H1 (cell line): Measurements from ENCODE around the gene C12orf42. TPM values are rescaled to one million over a fixed set of nuclear protein-coding genes. Genes with fewer than 3 reads are reported as not detected.

Experiments used
- CTCF ChIA-PET: fragments of 300-600 bp; sonication (Branson Sonifier 250); formaldehyde crosslinking; loops from one replicate; lab custom pipeline; 2021; ENCODE audit not compliant: partially characterized antibody; lab: Charles Lee
- POLR2A ChIA-PET: fragments of 300-600 bp; sonication (Branson Sonifier 250); formaldehyde crosslinking; loops from one replicate; lab custom pipeline; 2021; ENCODE audit warnings: inconsistent platforms; ENCODE audit not compliant: partially characterized antibody; lab: Charles Lee
- DNase-seq, 2 experiments: peaks; one replicate each; pipeline versions ENCODE4 v3.0.0 to v3.0.0-alpha.2; 2010 to 2022; ENCODE audit warnings: low spot score in 2 of 2, low read depth in 1 of 2, mixed read lengths in 1 of 2
- FAIRE-seq: peaks from 2 replicates; lab custom pipeline; 2011; peaks lifted over from hg19 to GRCh38; lab: Jason Lieb, UNC
- H2AFZ ChIP-seq: 2 replicates; pipeline ENCODE4 v1.8.1; 2012; ENCODE audit warnings: low read length, inconsistent platforms
- H2AK5ac ChIP-seq: 2 replicates; pipeline ENCODE4 v1.6.1; 2013; ENCODE audit warnings: low read depth, low read length
- H2BK120ac ChIP-seq: replicated peaks from 2 replicates; pipeline ENCODE3; 2013; ENCODE audit warnings: low read depth, low read length, inconsistent platforms
- H2BK12ac ChIP-seq: 2 replicates; pipeline ENCODE4 v1.6.1; 2013; ENCODE audit warnings: low read depth, low read length
- H2BK15ac ChIP-seq: 2 replicates; pipeline ENCODE4 v1.6.1; 2013; ENCODE audit warnings: low read length
- H2BK20ac ChIP-seq: 2 replicates; pipeline ENCODE4 v1.6.1; 2013; ENCODE audit warnings: low read length
- H2BK5ac ChIP-seq: 2 replicates; pipeline ENCODE4 v1.6.1; 2013; ENCODE audit warnings: low read depth, low read length
- H3K14ac ChIP-seq: 2 replicates; pipeline ENCODE4 v1.6.1; 2013; ENCODE audit warnings: inconsistent platforms; ENCODE audit not compliant: insufficient read length
- H3K18ac ChIP-seq: 2 replicates; pipeline ENCODE4 v1.6.1; 2013; ENCODE audit warnings: low read length; ENCODE audit errors: extremely low read depth
- H3K23ac ChIP-seq: 2 replicates; pipeline ENCODE4 v1.6.1; 2013; ENCODE audit warnings: inconsistent platforms; ENCODE audit not compliant: insufficient read length
- H3K23me2 ChIP-seq: 2 replicates; pipeline ENCODE4 v1.6.1; 2013; ENCODE audit warnings: low read depth, low read length
- H3K27ac ChIP-seq: 2 replicates; pipeline ENCODE4 v1.6.1; 2011; ENCODE audit warnings: low read depth, low read length, inconsistent platforms
- H3K27me3 ChIP-seq, 4 experiments: replicated peaks in 1 of 4; 1 replicate in 1 of 4; 2 replicates in 3 of 4; pipeline versions ENCODE4 v1.6.1 to v1.8.1; 2011 to 2013; ENCODE audit warnings: low read length in 3 of 4, mild to moderate bottlenecking in 3 of 4, inconsistent platforms in 2 of 4, mixed read lengths in 2 of 4, moderate library complexity in 1 of 4; ENCODE audit not compliant: control insufficient read depth in 3 of 4, insufficient read depth in 3 of 4; ENCODE audit errors: extremely low read depth in 1 of 4
- H3K36me3 ChIP-seq, 4 experiments: 2 replicates each; pipeline versions ENCODE4 v1.6.1 to v1.8.1; 2011 to 2013; ENCODE audit warnings: mild to moderate bottlenecking in 4 of 4, low read length in 3 of 4, moderate library complexity in 2 of 4, control low read depth in 1 of 4, inconsistent platforms in 1 of 4; ENCODE audit not compliant: insufficient read depth in 4 of 4, control insufficient read depth in 2 of 4
- H3K4ac ChIP-seq: replicated peaks from 2 replicates; pipeline ENCODE3; 2013; ENCODE audit warnings: low read length, low read depth, mixed read lengths, inconsistent platforms; ENCODE audit not compliant: insufficient read length
- H3K4me1 ChIP-seq, 4 experiments: replicated peaks in 1 of 4; 1 replicate in 1 of 4; 2 replicates in 3 of 4; pipeline versions ENCODE4 v1.6.1 to v1.8.1; 2011 to 2013; ENCODE audit warnings: low read length in 3 of 4, inconsistent platforms in 2 of 4, mixed read lengths in 1 of 4; ENCODE audit not compliant: insufficient read depth in 4 of 4, control insufficient read depth in 3 of 4
- H3K4me2 ChIP-seq, 2 experiments: 2 replicates each; pipeline versions ENCODE4 v1.6.1 to v1.8.1; 2011 to 2013; ENCODE audit warnings: low read depth in 2 of 2, low read length in 2 of 2, control low read depth in 1 of 2, inconsistent platforms in 1 of 2, mild to moderate bottlenecking in 1 of 2; ENCODE audit not compliant: insufficient read depth in 1 of 2
- H3K4me3 ChIP-seq, 4 experiments: fragments of 200-600, 300-600 bp in 1 of 4; sonication (generic), shearing (Covaris generic), sonication (Bioruptor Twin) in 1 of 4; 2 replicates each; pipeline versions ENCODE4 v1.5.1 to v1.8.1; 2011 to 2016; ENCODE audit warnings: low read length in 4 of 4, low read depth in 3 of 4, control low read depth in 2 of 4, inconsistent platforms in 2 of 4, mild to moderate bottlenecking in 2 of 4, mixed read lengths in 1 of 4, moderate library complexity in 1 of 4; ENCODE audit not compliant: insufficient read depth in 2 of 4; ENCODE audit errors: extremely low read depth in 1 of 4
- H3K56ac ChIP-seq: replicated peaks from 2 replicates; pipeline ENCODE3; 2013; ENCODE audit warnings: low read depth, mild to moderate bottlenecking, mixed read lengths, low read length, inconsistent platforms; ENCODE audit not compliant: insufficient read length
- H3K79me1 ChIP-seq: 2 replicates; pipeline ENCODE4 v1.6.1; 2013; ENCODE audit warnings: low read depth, low read length, control low read depth
- H3K79me2 ChIP-seq, 2 experiments: 2 replicates each; pipeline versions ENCODE4 v1.6.1 to v1.8.1; 2012 to 2013; ENCODE audit warnings: low read length in 2 of 2, mild to moderate bottlenecking in 2 of 2, inconsistent platforms in 1 of 2; ENCODE audit not compliant: insufficient read depth in 2 of 2, control insufficient read depth in 1 of 2
- H3K9ac ChIP-seq, 4 experiments: replicated peaks in 1 of 4; 1 replicate in 1 of 4; 2 replicates in 3 of 4; pipeline versions ENCODE4 v1.6.1 to v1.8.1; 2011 to 2013; ENCODE audit warnings: low read depth in 3 of 4, low read length in 3 of 4, control low read depth in 2 of 4, mild to moderate bottlenecking in 2 of 4, moderate library complexity in 2 of 4, inconsistent platforms in 1 of 4; ENCODE audit errors: extremely low read depth in 1 of 4
- H3K9me3 ChIP-seq, 2 experiments: 2 replicates each; pipeline versions ENCODE4 v1.6.1 to v1.8.1; 2012 to 2013; ENCODE audit warnings: mild to moderate bottlenecking in 2 of 2, moderate library complexity in 2 of 2, control low read depth in 1 of 2, inconsistent platforms in 1 of 2, low read depth in 1 of 2, low read length in 1 of 2, mixed read lengths in 1 of 2; ENCODE audit not compliant: insufficient read depth in 2 of 2
- H4K20me1 ChIP-seq, 2 experiments: replicated peaks in 1 of 2; 2 replicates each; pipeline versions ENCODE3 to v1.8.1; 2011 to 2013; ENCODE audit warnings: inconsistent platforms in 2 of 2, low read length in 2 of 2, mild to moderate bottlenecking in 1 of 2; ENCODE audit not compliant: insufficient read depth in 2 of 2, control insufficient read depth in 1 of 2
- H4K5ac ChIP-seq: 2 replicates; pipeline ENCODE4 v1.6.1; 2013; ENCODE audit warnings: low read length, low read depth, mixed read lengths, inconsistent platforms; ENCODE audit not compliant: insufficient read length
- H4K8ac ChIP-seq: 2 replicates; pipeline ENCODE4 v1.8.0; 2013; ENCODE audit warnings: mild to moderate bottlenecking, moderate library complexity, low read length, inconsistent platforms; ENCODE audit not compliant: insufficient read depth; ENCODE audit errors: extremely low read depth
- H4K91ac ChIP-seq: replicated peaks from 2 replicates; pipeline ENCODE3; 2013; ENCODE audit warnings: low read length, mixed read lengths, inconsistent platforms; ENCODE audit not compliant: insufficient read length
- ATF2 ChIP-seq: IDR thresholded peaks from 2 replicates; pipeline ENCODE4 v1.6.1; 2012; ENCODE audit warnings: low read length, inconsistent platforms
- ATF3 ChIP-seq: IDR thresholded peaks from 2 replicates; pipeline ENCODE4 v1.6.1; 2011; ENCODE audit warnings: low read depth, mild to moderate bottlenecking, low read length; ENCODE audit not compliant: insufficient read depth
- BRCA1 ChIP-seq: IDR thresholded peaks from 2 replicates; pipeline ENCODE4 v1.6.1; 2012; ENCODE audit warnings: low read depth, low read length, improper control_type of control experiment
- KDM5A ChIP-seq: fragments of 200-600 bp; IDR thresholded peaks from 2 replicates; pipeline ENCODE4 v1.7.1; 2012; ENCODE audit warnings: mild to moderate bottlenecking, low read length, inconsistent platforms, mixed read lengths
- NANOG ChIP-seq: IDR thresholded peaks from 2 replicates; pipeline ENCODE4 v1.6.1; 2011; ENCODE audit warnings: low read length, low read depth, mild to moderate bottlenecking, inconsistent platforms; ENCODE audit not compliant: insufficient read depth, poor library complexity, severe bottlenecking
- POLR2A ChIP-seq, 2 experiments: IDR thresholded peaks; 1 replicate in 1 of 2; 2 replicates in 1 of 2; pipeline ENCODE4 v1.6.1; 2011; ENCODE audit warnings: low read depth in 2 of 2, low read length in 2 of 2, mild to moderate bottlenecking in 2 of 2; ENCODE audit errors: control extremely low read depth in 1 of 2
- RXRA ChIP-seq: IDR thresholded peaks from 2 replicates; pipeline ENCODE4 v1.6.1; 2011; ENCODE audit warnings: low read depth, mild to moderate bottlenecking, low read length, moderate library complexity; ENCODE audit not compliant: insufficient read depth
- SAP30 ChIP-seq: fragments of 300-600 bp; sonication (generic); IDR thresholded peaks from 2 replicates; pipeline ENCODE4 v1.7.1; 2012; ENCODE audit warnings: low read length, moderate library complexity, mild to moderate bottlenecking, inconsistent platforms; ENCODE audit not compliant: insufficient read depth, insufficient replicate concordance
- SUZ12 ChIP-seq: fragments of 200-600 bp; sonication (generic); IDR thresholded peaks from 2 replicates; pipeline ENCODE4 v1.6.1; 2012; ENCODE audit warnings: mild to moderate bottlenecking, inconsistent platforms, low read length, moderate library complexity, mixed read lengths
- YY1 ChIP-seq: IDR thresholded peaks from 2 replicates; pipeline ENCODE4 v1.6.1; 2011; ENCODE audit warnings: low read depth, mild to moderate bottlenecking, low read length
- WGBS, 2 experiments: shearing (Covaris generic) in 1 of 2; methylation state at CpG; one replicate each; pipeline versions ENCODE4 v1.1.6 to v1.1.7; 2013 to 2015; ENCODE audit warnings: low lambda C conversion rate in 2 of 2, mixed read lengths in 2 of 2, inconsistent platforms in 1 of 2, low coverage in 1 of 2, missing lambda C conversion rate in 1 of 2; ENCODE audit not compliant: insufficient replicate concordance in 2 of 2, insufficient coverage in 1 of 2, insufficient read length in 1 of 2; ENCODE audit errors: extremely low coverage in 1 of 2, missing lambda C conversion rate in 1 of 2; 5-methylcytosine and 5-hydroxymethylcytosine counted together
- polyA plus RNA-seq, 7 experiments: library from polyadenylated mRNA; depleted of rRNA in 3 of 7; stranded (reverse) in 5 of 7; unstranded in 2 of 7; fragments of >200 nt in 5 of 7; fragments of 200-250 nt in 2 of 7; gene quantifications; 1 replicate in 5 of 7; 2 replicates in 1 of 7; 4 replicates in 1 of 7; pipeline versions ENCODE4 v1.2.1 to v1.2.3, GENCODE V29; 2011 to 2013; ENCODE audit warnings: missing spikeins in 2 of 7, mixed read lengths in 2 of 7
- total RNA-seq: library from RNA; stranded (reverse); fragmentation: NEBNext Ultra II Directional; extraction: Animal tissue kit (Norgen Biotek cat#: 25700); gene quantifications from 2 replicates; pipeline ENCODE4 v1.2.1, GENCODE V29; 2021

C12orf42 gene
- total and polyA plus RNA-seq, 2 of the 8 experiments (the other 6 are each of a cell fraction or from before 2014, with no cell fraction given) = 0.05 TPM; not detected in 1

- Histone ChIP-seq H3K27me3 (peaks cover 0 to 4% (median 0%) of the 10 kb centered on the region in 4 experiments; a peak in 1 of 7 replicates), H4K5ac (no peak overlapping the region), H2BK15ac (no peak overlapping the region), H4K91ac (no peak overlapping the region), H3K79me1 (no peaks in the 10 kb centered on the region), H2BK5ac (no peak overlapping the region), H2AFZ (0 out of 2 replicates have a peak overlapping the region, but pooled peaks have one; percentile 33), H2BK20ac (no peak overlapping the region), H3K4me1 (peaks cover 2 to 12% (median 3%) of the 10 kb centered on the region in 4 experiments; a peak in 6 of 7 replicates), H4K20me1 (no peaks in the 10 kb centered on the region), H2AK5ac (no peak overlapping the region), H3K4ac (no peak overlapping the region), H3K79me2 (no peaks in the 10 kb centered on the region), H3K36me3 (no peaks in the 10 kb centered on the region), H3K9me3 (no peaks in the 10 kb centered on the region), H3K23ac (no peak overlapping the region), H3K4me2 (peak overlapping the region; percentile 65 to 87), H4K8ac (no peak overlapping the region), H3K23me2 (peaks cover 7% of the 10 kb centered on the region; the same call in 1 of the 2 replicates), H3K27ac (no peak overlapping the region), H3K56ac (no peak overlapping the region), H2BK12ac (no peak overlapping the region), H3K18ac (no peak overlapping the region), H3K4me3 (peak overlapping the region; percentile 61 to 75 (median 62)), H3K9ac (no peak overlapping the region), H2BK120ac (no peak overlapping the region), H3K14ac (no peak overlapping the region)
- DNase-seq (peak in 1 of 2 experiments; percentile 52), FAIRE-seq (no peak)
- WGBS, 2 experiments = 2% methylated on average over 12 of the region's 24 CpGs; no CpG with 5 or more reads in 1 of the 2 experiments
- POLR2A ChIA-PET = no interaction called here
- CTCF ChIA-PET = interaction anchor here (0.7 to 1.5 kb wide), 9 partner anchors 8 to 442 kb away, joined by 3 to 6 read pairs (median 3); no protein-coding TSS in a partner anchor
- TF ChIP-seq RXRA (no peak), POLR2A (IDR thresholded peaks at IDR 0.05; ENCODE audit: control extremely low read depth in 1 of 2, low read depth in 2 of 2, low read length in 2 of 2) (no peak), ATF2 (no peak), BRCA1 (no peak), SUZ12 (no peak), ATF3 (no peak), SAP30 (no peak), NANOG (no peak), YY1 (no peak), KDM5A (no peak)
Observed at GRCh38 chr12:103494734-103495468, 867 bp downstream of the C12orf42 start.
